Liver (tissue), 9 donors: ENCODE results near the gene LDB2. TPM values are rescaled to one million over a fixed set of nuclear protein-coding genes. Genes with fewer than 3 reads are reported as not detected.

Source experiments
- DNase-seq: peaks from one replicate; pipeline ENCODE4 v3.0.0-alpha.2; 2017; ENCODE audit warnings: low spot score
- H3K27ac ChIP-seq, 2 donors: one replicate each; pipeline ENCODE4 v1.7.0; 2013; ENCODE audit warnings: inconsistent platforms in 2 of 2, low read length in 2 of 2, control low read depth in 1 of 2, low read depth in 1 of 2, mild to moderate bottlenecking in 1 of 2
- H3K27me3 ChIP-seq, 4 donors: one replicate each; pipeline versions ENCODE4 v1.6.1 to v1.7.0; 2013; ENCODE audit warnings: low read length in 3 of 4, inconsistent platforms in 1 of 4, mild to moderate bottlenecking in 1 of 4, moderate library complexity in 1 of 4; ENCODE audit not compliant: control insufficient read depth in 4 of 4, insufficient read depth in 4 of 4
- H3K36me3 ChIP-seq, 4 donors: one replicate each; pipeline versions ENCODE4 v1.6.1 to v1.7.0; 2013; ENCODE audit warnings: low read length in 3 of 4, mild to moderate bottlenecking in 3 of 4, low read depth in 1 of 4, moderate library complexity in 1 of 4; ENCODE audit not compliant: control insufficient read depth in 4 of 4, insufficient read depth in 3 of 4
- H3K4me1 ChIP-seq, 4 donors: one replicate each; pipeline versions ENCODE4 v1.6.1 to v1.7.0; 2013; ENCODE audit warnings: low read length in 3 of 4, mild to moderate bottlenecking in 3 of 4, moderate library complexity in 1 of 4; ENCODE audit not compliant: control insufficient read depth in 4 of 4, insufficient read depth in 4 of 4
- H3K4me3 ChIP-seq, 3 donors: one replicate each; pipeline versions ENCODE4 v1.6.1 to v1.7.0; 2013; ENCODE audit warnings: low read length in 3 of 3, control low read depth in 1 of 3, low read depth in 1 of 3, mild to moderate bottlenecking in 1 of 3
- H3K9ac ChIP-seq, 2 donors: one replicate each; pipeline ENCODE4 v1.7.0; 2013; ENCODE audit warnings: low read length in 2 of 2, mild to moderate bottlenecking in 2 of 2, moderate library complexity in 2 of 2, control low read depth in 1 of 2, low read depth in 1 of 2
- H3K9me3 ChIP-seq, 4 donors: one replicate each; pipeline versions ENCODE4 v1.6.1 to v1.7.0; 2013; ENCODE audit warnings: low read length in 3 of 4; ENCODE audit not compliant: control insufficient read depth in 4 of 4
- ATF3 ChIP-seq: IDR thresholded peaks from 2 replicates; pipeline ENCODE4 v1.6.1; 2016; ENCODE audit warnings: antibody characterized with exemption
- CTCF ChIP-seq: fragments of 150-350 bp; IDR thresholded peaks from 2 replicates; pipeline ENCODE4 v1.5.1; 2017; ENCODE audit warnings: improper control_type of control experiment, low read depth, low read length; ENCODE audit not compliant: missing input control
- EGR1 ChIP-seq, 2 donors: IDR thresholded peaks; 2 replicates each; pipeline ENCODE4 v1.6.1; 2016 to 2018; ENCODE audit warnings: antibody characterized with exemption in 2 of 2, low read depth in 2 of 2
- FOXA1 ChIP-seq: IDR thresholded peaks from 2 replicates; pipeline ENCODE4 v1.6.1; 2016; ENCODE audit warnings: antibody characterized with exemption
- FOXA2 ChIP-seq: IDR thresholded peaks from 2 replicates; pipeline ENCODE4 v1.6.1; 2016; ENCODE audit warnings: antibody characterized with exemption
- GABPA ChIP-seq, 2 donors: IDR thresholded peaks in 1 of 2; conservative IDR thresholded peaks in 1 of 2; 2 replicates each; pipeline ENCODE4 v1.6.1; 2016; ENCODE audit warnings: antibody characterized with exemption in 2 of 2, mild to moderate bottlenecking in 1 of 2, moderate library complexity in 1 of 2
- HNF4A ChIP-seq, 2 donors: conservative IDR thresholded peaks; 2 replicates each; pipeline ENCODE4 v1.6.1; 2016; ENCODE audit warnings: antibody characterized with exemption in 2 of 2, mild to moderate bottlenecking in 2 of 2
- HNF4G ChIP-seq: IDR thresholded peaks from 2 replicates; pipeline ENCODE4 v1.6.1; 2016; ENCODE audit warnings: antibody characterized with exemption
- JUND ChIP-seq, 2 donors: IDR thresholded peaks; 2 replicates each; pipeline ENCODE4 v1.6.1; 2016; ENCODE audit warnings: antibody characterized with exemption in 2 of 2
- MAX ChIP-seq: IDR thresholded peaks from 2 replicates; pipeline ENCODE4 v1.6.1; 2016; ENCODE audit warnings: antibody characterized with exemption
- RAD21 ChIP-seq, 2 donors: IDR thresholded peaks; 2 replicates each; pipeline ENCODE4 v1.6.1; 2016; ENCODE audit warnings: antibody characterized with exemption in 2 of 2, mild to moderate bottlenecking in 2 of 2
- REST ChIP-seq: IDR thresholded peaks from 2 replicates; pipeline ENCODE4 v1.6.1; 2016; ENCODE audit warnings: antibody characterized with exemption, mild to moderate bottlenecking
- RXRA ChIP-seq, 2 donors: IDR thresholded peaks; 2 replicates each; pipeline ENCODE4 v1.6.1; 2017 to 2018; ENCODE audit warnings: antibody characterized with exemption in 2 of 2, mild to moderate bottlenecking in 1 of 2
- SP1 ChIP-seq: IDR thresholded peaks from 2 replicates; pipeline ENCODE4 v1.6.1; 2018; ENCODE audit warnings: antibody characterized with exemption, mild to moderate bottlenecking
- TAF1 ChIP-seq: conservative IDR thresholded peaks from 2 replicates; pipeline ENCODE4 v1.6.1; 2016; ENCODE audit warnings: antibody characterized with exemption, mild to moderate bottlenecking
- YY1 ChIP-seq: IDR thresholded peaks from 2 replicates; pipeline ENCODE4 v1.6.1; 2016; ENCODE audit warnings: antibody characterized with exemption, mild to moderate bottlenecking
- ZBTB33 ChIP-seq: IDR thresholded peaks from 2 replicates; pipeline ENCODE4 v1.6.1; 2016; ENCODE audit warnings: antibody characterized with exemption
- WGBS: extraction: QIAGEN DNeasy Blood & Tissue Kit; methylation state at CpG from one replicate; pipeline ENCODE4 v1.1.7; 2013; 5-methylcytosine and 5-hydroxymethylcytosine counted together
- polyA plus RNA-seq, 2 donors: library from polyadenylated mRNA; stranded (reverse) in 1 of 2; unstranded in 1 of 2; fragments of 200-250 nt in 1 of 2; fragments of >200 nt in 1 of 2; fragmentation: Nextera tagmentation in 1 of 2; extraction: Ambion mirVana in 1 of 2; gene quantifications; one replicate each; pipeline versions ENCODE4 v1.2.1 to v1.2.3, GENCODE V29; 2013 to 2015
- total RNA-seq, 2 donors: library from RNA; depleted of rRNA; stranded (reverse); fragments of >200 nt; gene quantifications; one replicate each; pipeline ENCODE4 v1.2.3, GENCODE V29; 2014
- donor health status: healthy.
- donor health status: healthy.
- donor health status: healthy.
- donor health status: healthy.
- donor health status: healthy.

The LDB2 gene
- total and polyA plus RNA-seq, 4 donors, result 7.4 to 31.9 (median 16.8) TPM

- H3K27ac ChIP-seq, result no peak overlapping the region
- H3K4me3 ChIP-seq, result no peak overlapping the region
- H3K27me3 ChIP-seq, result no peaks in the 10 kb centered on the region
- WGBS, result 81% methylated on average over 3 of the region's 3 CpGs
- DNase-seq, result no peak
- no peaks in the 10 kb centered on the region for H3K36me3 ChIP-seq
- TF ChIP-seq EGR1 (IDR thresholded peaks at IDR 0.05; ENCODE audit: low read depth in 2 of 2) (no peak), HNF4A (conservative IDR thresholded peaks at IDR 0.05) (no peak), REST (no peak), TAF1 (no peak), RXRA (IDR thresholded peaks at IDR 0.05) (no peak), RAD21 (IDR thresholded peaks at IDR 0.05) (no peak), ZBTB33 (no peak), MAX (no peak), FOXA2 (no peak), JUND (IDR thresholded peaks at IDR 0.05) (no peak), ATF3 (no peak), CTCF (no peak), SP1 (no peak), GABPA (IDR thresholded peaks at IDR 0.05 in 1 of 2, conservative IDR thresholded peaks at IDR 0.05 in 1 of 2) (no peak), HNF4G (no peak), YY1 (no peak)
- H3K4me1 ChIP-seq, result no peaks in the 10 kb centered on the region
- no peaks in the 10 kb centered on the region for H3K9me3 ChIP-seq
- H3K9ac ChIP-seq, result no peak overlapping the region
These were observed 86.4 kb downstream of the LDB2 start for GRCh38 chr4:16812041-16812440.

- no peak overlapping the region for H3K9ac ChIP-seq
- no peak overlapping the region for H3K4me3 ChIP-seq
- H3K9me3 ChIP-seq, result no peaks in the 10 kb centered on the region
- no peak overlapping the region for H3K27ac ChIP-seq
- no peaks in the 10 kb centered on the region for H3K4me1 ChIP-seq
- DNase-seq, result no peak
- TF ChIP-seq SP1 (no peak), REST (no peak), RAD21 (IDR thresholded peaks at IDR 0.05) (no peak), FOXA1 (no peak)
- H3K27me3 ChIP-seq, result no peaks in the 10 kb centered on the region
- 63% methylated on average over 3 of the region's 3 CpGs for WGBS
- H3K36me3 ChIP-seq, result no peaks in the 10 kb centered on the region
These were observed 88.5 kb downstream of the LDB2 start for GRCh38 chr4:16809943-16810342.
